HG03521 (cell line): Measurements from ENCODE around the gene PYGB.
A peak's percentile ranks its signal among the peaks of the same experiment; 100 is the strongest.
"Not testable (repeated sequence)": the region's sequence is repeated elsewhere in the genome, so short reads cannot be mapped to it uniquely, and the experiment has no call there.

Experiments used
- ATAC-seq: cut with Tn5 transposase; IDR thresholded peaks from one replicate; pipeline ENCODE4 v1.9.1; 2021; ENCODE audit warnings: mild to moderate bottlenecking, moderate library complexity; ENCODE audit not compliant: unreplicated experiment

PYGB gene

DNA sequence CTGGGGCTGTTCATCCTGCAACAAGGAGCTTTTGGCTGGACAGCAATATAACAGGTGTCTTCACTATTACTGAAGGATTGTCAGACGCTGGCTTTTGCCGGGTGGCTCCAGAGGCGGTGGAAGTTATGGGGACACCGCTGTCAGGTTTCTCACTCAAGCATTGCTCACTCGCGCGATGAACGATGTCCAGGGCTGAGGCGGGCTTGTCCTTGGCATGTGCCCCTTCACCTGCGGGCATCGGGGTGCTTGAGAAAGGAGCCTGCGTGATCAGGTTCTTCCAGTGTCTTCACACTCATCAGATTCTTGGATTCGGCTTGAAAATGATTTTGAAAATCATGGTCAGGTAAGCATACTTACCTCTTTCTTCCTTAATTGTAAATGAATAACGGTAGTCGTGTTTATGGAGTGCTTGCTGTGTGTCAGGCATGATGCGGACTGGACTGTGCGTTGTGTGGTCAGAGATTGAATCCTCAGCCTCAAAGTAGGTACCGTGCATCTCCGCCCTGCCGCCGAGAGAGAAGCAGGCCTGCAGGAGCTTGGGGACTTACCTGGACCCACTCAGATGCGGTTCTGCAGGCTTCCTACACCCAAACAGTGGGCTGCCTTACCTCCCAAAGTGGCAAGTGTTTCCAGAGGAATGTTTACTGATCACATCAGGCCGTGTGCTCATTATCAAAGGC is 18.3 kb upstream of the PYGB start:
- ATAC-seq: no peak

DNA sequence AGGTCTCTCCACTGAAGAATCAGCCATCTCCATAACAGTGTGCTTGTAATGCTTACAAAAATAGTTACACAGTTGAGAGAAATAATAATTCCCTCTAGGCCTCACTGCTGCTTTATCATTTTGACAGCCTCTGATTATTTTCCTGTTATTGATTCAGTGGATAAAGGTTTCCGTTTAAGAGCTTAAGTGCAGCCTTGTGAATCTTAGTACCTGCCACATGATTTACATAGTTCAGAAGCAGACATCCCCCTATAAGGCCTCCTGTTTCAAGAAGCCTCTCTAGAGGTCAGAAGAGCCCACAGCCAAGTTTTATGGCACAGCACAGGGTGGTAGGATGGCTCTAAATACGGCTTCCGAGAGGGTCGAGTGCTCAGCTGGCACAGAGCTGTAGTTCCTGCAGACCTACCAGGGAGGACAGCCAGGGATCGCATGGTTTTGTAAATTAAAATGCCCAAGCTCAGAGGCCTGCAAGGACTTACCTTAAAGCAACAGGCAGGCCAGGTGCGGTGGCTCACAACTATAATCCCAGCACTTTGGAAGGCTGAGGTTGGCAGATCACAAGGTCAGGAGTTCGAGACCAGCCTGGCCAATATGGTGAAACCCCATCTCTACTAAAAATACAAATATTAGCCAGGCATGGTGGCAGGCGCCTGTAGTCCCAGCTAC is 17.6 kb upstream of the PYGB start:
- peak; percentile 67 for ATAC-seq

DNA sequence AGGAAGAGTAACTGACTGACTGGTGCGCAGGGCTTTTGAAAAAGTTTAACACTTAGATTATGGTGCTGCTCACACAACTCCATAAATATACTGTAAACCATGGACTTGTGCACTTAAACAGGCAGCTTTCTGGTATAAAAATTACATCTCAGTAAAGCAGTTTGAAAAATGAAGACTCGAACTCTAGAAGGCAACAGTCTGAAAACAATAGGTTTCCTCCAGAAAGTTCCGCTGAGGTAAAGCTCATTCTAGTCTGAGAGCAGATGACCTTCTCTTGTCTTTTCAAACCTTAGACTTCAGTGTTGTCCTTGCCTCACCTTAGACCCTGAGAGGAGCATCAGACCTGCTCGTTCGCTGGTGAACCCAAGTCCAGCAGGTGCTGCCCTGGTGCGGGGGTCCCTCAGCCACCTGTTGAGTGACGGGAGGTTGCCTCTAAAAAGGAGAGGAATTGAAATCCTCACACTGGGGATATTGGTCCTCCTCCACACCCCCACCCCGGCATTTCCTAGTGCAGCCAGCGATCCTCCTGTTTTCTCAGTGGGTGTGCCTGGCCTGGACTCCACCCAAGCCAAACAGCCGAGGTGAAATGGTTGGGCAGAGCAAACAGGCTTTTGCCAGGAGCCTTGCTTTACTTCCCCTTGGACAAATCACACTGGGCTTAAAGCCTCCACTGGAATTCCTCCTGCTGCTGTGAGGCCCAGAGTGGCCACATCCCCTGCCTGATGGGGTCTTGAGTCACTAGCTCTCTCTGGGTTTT is 14.7 kb upstream of the PYGB start:
- no peak for ATAC-seq

DNA sequence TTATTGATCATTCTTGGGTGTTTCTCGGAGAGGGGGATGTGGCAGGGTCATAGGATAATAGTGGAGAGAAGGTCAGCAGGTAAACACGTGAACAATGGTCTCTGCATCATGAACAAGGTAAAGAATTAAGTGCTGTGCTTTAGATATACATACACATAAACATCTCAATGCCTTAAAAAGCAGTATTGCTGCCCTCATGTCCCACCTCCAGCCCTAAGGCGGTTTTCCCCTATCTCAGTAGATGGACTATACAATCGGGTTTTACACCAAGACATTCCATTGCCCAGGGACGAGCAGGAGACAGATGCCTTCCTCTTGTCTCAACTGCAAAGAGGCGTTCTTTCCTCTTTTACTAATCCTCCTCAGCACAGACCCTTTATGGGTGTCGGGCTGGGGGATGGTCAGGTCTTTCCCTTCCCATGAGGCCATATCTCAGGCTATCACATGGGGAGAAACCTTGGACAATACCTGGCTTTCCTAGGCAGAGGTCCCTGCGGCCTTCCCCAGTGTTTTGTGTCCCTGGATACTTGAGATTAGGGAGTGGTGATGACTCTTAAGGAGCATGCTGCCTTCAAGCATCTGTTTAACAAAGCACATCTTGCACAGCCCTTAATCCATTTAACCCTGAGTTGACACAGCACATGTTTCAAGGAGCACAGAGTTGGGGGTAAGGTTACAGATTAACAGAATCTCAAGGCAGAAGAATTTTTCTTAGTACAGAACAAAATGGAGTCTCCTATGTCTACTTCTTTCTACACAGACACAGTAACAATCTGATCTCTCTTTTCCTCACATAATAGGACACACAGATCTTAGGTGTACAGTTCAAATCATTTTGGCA is 13.7 kb upstream of the PYGB start:
- not testable (repeated sequence) for ATAC-seq

DNA sequence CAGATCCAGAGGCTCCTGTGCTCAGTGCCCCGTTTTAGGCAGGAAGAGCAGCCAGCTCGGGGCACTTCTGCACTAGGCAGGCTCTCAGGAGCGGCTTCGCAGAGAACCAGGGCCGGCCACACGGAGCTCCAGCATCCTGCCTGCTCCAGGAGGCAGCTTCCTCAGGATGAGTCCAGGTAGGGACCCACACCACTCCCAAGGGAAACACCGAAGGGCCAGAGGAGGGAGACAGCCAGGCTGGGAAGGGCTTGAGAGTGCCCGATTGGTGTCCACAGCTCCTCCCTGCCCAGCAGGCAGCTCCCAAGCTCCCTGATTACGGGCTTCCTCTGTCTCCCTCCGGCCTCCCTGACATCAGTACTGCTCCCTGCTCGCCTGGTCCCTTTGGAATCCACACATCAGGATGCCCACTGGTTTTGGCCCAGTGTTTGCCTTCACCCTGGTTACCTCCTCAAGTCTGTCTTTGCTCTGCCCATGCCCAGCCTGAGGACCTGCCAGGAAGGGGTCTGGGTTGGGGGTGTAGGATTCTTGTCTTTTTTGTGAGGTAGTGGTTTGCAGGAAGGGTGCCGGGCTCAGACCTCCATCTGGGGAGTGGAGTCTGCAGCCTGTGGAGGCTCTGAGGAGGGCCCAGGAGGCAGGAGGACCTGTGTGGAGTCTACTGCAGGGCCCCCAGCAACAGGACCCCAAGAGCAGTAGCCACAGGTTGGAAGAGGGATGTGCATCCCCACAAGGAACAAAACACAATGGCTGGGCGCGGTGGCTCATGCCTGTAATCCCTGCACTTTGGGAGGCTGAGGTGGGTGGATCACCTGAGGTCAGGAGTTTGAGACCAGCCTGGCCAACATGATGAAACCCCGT is 11.2 kb upstream of the PYGB start:
- ATAC-seq: no peak

DNA sequence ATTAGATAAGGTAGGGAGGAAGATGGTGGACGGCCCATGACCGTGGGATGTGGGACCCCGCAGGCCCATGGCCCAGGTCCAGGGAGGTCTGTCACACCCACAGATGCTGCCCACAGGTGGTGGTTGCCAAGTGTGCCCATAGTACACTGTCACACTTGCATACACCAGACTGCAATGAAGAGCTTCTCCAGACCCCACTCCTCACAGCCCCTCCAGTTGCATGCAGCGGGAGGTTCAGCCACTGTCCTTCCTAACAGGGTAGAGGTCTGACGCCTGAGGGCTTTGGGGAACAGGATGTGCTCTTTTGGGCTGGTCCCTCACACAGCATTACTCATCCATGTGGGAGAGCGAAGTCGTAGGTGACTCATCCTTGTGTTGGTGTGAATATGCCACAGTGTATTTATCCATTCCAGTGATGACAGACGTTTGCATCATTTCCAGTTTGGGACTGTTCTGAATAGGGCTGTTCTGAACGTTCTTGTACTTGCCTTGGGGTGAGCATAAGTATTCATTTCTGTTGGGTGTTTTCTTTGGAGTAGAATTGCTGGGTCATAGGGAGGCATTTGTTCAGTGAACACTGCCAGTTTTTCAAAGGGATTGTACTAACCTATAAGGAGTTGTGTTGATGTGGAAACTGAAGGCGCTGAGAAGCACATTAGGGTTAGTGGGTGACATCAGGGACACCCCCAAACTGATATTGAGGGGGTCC is 10.1 kb upstream of the PYGB start:
- ATAC-seq: no peak

DNA sequence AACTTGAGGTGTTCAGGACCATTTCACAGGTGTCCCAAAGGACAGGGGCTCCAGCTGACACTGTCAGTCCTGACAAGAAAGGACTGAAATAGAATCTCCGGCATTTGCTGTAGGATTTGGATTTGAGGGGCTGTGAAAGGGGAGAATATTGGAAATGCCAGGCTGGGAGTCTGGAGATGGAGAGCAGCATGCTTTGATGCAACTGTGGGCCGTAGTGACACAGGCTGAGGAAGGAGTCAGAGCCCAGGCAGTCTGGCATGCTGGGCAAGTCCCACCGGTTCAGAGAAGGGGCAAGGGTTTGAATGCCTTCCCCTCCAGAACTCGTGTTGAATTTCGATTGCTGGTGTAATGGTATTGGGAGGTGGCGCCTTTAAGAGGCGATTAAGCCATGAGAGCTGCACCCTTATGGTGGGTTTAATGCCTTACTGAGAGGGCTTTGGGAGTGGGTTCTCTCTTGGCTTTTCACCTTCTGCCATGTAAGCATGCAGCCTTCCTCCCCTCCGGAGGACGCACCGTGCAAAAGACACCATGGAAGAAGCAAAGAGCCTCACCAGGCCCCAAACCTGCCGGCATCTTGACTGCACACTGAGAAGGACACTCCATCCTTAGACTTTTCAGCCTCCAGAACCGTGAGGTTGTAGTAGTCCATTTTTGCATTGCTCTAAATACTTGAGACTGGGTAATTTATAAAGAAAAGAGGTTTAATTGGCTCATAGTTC is 9.4 kb upstream of the PYGB start:
- ATAC-seq: no peak

DNA sequence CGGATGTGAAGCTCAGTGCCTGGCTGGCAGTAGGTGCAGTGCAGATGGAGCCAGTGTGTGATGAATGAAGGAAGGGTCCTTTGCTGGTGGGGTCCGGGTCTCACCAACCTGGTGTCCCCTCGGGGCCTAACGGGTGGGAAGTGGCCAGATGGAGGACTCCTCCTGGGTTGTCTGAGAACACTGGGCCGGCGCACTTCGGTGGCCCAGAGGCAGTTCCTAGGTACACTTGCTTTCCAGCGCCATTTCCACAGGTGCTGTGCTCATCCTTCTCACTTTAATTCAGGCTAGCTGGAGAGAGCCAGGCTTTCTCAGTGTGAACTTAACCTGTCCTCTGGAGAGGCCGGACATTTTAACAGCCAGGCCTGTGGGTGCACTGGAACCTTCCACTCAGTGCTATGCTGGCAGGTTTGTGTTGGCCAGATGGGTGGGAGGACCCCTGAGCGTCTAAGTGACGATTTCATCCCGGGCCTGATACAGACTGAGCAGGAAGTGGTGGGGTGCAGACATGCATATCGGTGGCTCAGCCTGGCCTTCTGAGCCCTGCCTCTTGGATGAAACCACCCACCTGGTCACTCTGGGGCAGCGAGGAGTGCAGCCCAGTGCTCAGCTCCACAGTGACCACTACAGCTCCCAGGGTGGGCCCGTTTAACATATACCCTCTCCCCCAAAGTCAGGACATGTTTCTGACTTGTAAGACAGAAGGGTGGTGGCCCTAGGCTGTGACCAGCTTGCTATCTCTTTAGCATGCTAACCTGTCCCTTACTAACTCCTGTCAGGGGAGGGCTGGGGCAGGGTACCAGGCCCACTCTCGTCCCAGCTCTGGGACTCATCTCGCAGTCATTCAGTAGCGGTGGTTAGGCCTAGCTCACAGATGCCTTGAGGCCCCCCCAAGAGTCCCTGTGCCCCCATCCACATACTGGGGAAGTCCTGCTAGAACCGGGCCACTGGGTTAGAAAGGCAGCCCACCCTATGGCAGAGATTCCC is 8.2 kb upstream of the PYGB start:
- no peak for ATAC-seq

DNA sequence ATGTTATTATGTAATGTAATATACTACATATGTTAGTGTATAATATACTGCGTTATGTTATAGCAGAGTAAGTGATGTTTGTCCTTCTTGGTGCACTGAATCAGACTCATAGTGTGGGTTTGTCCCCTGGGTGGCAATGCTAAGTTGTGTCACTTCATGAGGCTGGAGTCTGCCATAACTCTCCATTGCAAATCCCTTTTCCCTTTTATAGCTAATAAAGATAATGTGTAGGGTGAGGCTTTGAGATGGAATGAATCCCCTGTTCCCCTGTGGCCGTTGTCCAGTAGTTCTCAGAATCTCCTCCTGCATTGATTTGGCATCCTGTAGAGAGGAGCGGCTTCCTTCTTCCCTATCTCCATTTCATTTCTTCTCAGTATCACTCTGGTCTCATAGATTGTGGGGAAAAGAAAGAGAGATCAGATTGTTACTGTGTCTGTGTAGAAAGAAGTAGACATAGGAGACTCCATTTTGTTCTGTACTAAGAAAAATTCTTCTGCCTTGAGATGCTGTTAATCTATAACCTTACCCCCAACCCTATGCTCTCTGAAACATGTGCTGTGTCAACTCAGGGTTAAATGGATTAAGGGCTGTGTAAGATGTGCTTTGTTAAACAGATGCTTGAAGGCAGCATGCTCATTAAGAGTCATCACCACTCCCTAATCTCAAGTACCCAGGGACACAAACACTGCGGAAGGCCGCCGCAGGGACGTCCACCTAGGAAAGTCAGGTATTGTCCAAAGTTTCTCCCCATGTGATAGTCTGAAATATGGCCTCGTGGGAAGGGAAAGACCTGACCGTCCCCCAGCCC is 6.8 kb upstream of the PYGB start:
- ATAC-seq: not testable (repeated sequence)

DNA sequence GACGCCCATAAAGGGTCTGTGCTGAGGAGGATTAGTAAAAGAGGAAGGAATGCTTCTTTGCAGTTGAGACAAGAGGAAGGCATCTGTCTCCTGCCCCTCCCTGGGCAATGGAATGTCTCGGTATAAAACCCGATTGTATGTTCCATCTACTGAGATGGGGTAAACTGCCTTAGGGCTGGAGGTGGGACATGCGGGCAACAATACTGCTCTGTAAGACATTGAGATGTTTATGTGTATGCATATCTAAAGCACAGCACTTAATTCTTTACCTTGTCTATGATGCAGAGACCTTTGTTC is 6.3 kb upstream of the PYGB start:
- ATAC-seq: not testable (repeated sequence)

DNA sequence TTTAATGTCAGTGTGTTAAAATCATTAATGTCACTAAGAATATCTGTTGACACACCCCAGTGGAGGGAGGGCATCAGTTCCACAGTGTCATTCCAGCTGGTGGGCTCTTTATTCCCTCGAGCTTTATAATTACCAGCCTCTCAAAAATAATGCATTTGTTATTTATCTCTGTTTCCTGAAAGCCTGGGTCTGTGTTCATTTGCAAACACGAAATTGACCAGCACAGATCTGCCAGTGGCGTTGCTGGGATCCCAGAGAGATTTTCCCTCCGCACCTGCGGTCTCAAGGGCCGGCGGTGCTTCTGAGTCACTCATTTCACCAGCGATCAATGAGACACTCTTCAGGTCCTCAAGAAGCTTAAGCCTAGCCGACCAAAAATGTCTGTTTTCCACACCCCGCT is 5.7 kb upstream of the PYGB start:
- no peak for ATAC-seq

DNA sequence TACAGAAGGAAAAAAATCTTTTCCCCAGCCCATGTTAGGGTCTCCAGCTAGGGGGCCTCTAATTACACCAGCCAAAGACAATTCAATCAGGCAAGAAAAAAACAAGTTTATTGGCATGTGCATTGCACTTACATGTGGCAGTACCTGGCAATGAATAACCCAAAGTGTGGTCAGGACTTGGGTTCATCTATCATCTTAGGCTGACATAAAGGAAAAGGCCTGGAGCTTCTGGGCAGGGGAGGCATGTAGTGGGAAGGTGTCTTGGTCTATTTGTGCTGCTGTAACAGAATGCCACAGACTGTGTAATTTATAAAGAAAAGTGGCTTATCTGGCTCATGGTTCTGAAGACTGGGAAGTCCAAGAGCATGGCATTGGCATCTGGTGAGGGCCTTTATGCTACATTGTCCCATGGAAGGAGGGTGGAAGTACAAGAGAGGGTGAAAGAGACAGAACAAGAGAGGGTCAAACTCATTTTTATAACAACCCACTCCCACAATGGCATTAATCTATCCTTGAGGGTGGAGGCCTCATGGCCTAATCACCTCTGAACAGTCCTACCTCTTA is 4.4 kb upstream of the PYGB start:
- ATAC-seq: no peak

DNA sequence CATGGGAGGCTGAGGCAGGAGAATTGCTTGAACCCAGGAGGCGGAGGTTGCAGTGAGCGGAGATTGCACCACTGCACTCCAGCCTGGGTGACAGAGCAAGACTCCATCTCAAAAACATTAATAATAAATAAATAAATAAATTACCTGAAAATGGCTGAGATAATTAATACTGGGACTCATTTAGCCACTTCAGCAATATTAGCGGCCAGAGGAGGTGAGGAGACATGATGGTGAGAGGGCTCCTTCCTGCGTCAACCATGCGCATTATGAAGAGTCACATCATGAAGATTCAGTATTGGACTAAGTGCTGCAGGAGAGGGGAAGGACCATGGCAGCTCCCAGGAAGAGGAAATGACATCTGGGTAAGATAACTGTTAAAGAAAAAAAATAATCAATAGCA is 2.9 kb upstream of the PYGB start:
- ATAC-seq: no peak

DNA sequence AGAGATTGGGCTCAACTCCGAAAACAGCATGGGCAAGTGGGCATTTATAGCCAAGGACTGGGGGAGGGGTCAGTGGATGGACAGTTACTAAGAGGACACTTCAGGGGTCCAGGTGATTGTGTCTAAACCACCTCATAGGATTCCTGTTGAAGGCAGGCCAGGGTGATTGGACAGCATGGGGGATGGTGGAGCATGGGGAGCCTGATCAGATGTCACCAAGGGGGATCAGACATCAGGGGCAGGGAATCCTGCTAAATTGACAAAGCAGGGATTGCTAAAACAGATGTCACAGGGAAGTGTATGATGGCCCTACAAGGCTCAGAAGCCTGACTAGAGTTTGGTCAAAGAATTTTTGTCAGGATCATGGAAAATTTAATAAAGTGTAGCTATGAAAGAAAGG is 2.4 kb upstream of the PYGB start:
- ATAC-seq: no peak

DNA sequence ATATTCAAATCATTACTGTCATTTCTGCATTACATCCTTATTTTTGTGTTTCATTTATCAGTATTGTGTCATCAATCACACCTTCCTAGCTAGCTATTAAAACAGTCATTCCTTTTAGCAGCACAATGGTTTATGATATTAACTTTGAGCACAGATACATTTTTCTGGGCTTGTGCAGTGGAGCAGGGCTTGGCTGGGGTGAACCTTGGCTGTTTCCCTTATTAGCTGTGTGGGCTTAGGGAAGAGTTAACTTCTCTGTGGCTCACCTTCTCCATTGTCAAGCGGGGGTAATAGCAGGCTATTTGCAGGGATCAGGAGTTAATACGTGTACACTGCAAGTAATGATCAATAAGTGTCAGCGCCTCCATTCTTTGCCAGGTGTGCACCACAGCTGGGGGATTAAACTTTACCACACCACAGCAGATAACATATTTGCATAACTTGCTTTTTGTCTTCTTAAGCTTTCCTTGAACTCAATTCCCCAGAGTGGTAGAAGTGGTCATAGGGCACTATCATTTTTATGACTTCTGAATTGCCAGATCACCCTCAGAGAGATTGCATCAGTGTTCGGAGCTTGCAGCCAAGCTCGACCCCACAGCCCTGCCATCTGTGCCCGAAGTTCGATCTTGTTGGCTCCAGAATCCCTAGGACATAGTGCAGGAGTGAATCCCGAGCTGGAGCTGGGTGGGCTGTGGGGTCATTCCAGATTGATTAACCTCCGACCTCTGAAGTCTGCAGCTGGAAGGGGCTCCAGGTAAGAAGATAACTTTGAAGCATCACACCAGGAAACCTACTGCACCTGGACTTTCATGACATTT is 1.5 kb upstream of the PYGB start:
- no peak for ATAC-seq

DNA sequence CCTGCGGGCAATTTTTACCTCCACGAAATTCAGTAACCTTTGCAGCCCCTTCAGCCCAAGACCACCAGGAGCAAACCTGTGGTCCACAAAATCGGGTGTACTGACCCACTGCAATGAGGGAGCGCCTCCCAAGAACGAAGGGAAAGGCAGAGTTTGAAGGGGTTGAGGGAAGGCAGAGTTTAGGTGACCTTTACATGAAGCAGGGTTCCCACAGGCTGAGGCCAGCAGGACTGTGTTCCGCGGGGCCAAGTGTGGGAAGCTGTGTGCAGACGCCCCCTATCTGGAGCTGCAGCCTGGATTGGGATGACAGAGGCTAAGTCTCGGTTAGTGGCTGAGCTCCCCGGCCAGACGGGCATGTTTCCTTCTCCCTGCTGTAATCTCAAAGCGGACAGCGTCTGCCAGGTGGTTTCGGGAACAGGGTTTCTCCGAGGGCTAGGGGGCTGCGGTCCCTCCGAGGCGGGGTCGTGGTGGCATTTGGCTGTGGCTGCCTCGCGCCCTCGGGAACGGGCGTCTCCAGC is 826 bp upstream of the PYGB start:
- peak; percentile 1 for ATAC-seq
